Heart left ventricle (tissue), 16 donors: ENCODE measurements around the gene ATP6V0C. TPM values are rescaled to one million over a fixed set of nuclear protein-coding genes. Genes with fewer than 3 reads are reported as not detected.
A peak's percentile ranks its signal among the peaks of the same experiment; 100 is the strongest.

Source experiments
- ATAC-seq, 4 donors: fragments of 200-7000 bp; cut with Tn5 transposase; one replicate each; pipeline ENCODE4 v1.9.1; 2020 to 2022; ENCODE audit warnings: moderate library complexity in 4 of 4, mild to moderate bottlenecking in 3 of 4, moderate number of reproducible peaks in 1 of 4
- DNase-seq, 5 donors: peaks; one replicate each; pipeline ENCODE4 v3.0.0-alpha.2; 2020
- H3K27ac ChIP-seq, 12 donors: fragments of 200-600 bp; sonication (generic) in 4 of 12; one replicate each; pipeline versions ENCODE4 v1.5.0 to v1.8.0; 2016 to 2022; ENCODE audit warnings: mild to moderate bottlenecking in 2 of 12
- H3K27me3 ChIP-seq, 9 donors: fragments of 200-600 bp; sonication (generic) in 2 of 9; one replicate each; pipeline versions ENCODE4 v1.5.1 to v1.8.0; 2016 to 2022; ENCODE audit warnings: mild to moderate bottlenecking in 3 of 9
- H3K36me3 ChIP-seq, 9 donors: fragments of 200-600 bp; sonication (generic) in 2 of 9; one replicate each; pipeline versions ENCODE4 v1.5.0 to v1.8.0; 2018 to 2022; ENCODE audit warnings: mild to moderate bottlenecking in 2 of 9
- H3K4me1 ChIP-seq, 12 donors: fragments of 200-600 bp; sonication (generic) in 4 of 12; one replicate each; pipeline versions ENCODE4 v1.5.0 to v1.8.0; 2016 to 2022; ENCODE audit warnings: mild to moderate bottlenecking in 3 of 12
- H3K4me3 ChIP-seq, 12 donors: fragments of 200-600 bp; sonication (generic) in 4 of 12; one replicate each; pipeline versions ENCODE4 v1.5.0 to v1.8.0; 2017 to 2022; ENCODE audit warnings: mild to moderate bottlenecking in 9 of 12, moderate library complexity in 4 of 12
- H3K9me3 ChIP-seq, 12 donors: fragments of 200-600 bp; sonication (generic) in 4 of 12; one replicate each; pipeline versions ENCODE4 v1.5.0 to v1.8.0; 2016 to 2022; ENCODE audit warnings: mild to moderate bottlenecking in 1 of 12
- POLR2A ChIP-seq, 2 donors: fragments of 450-650 bp; IDR thresholded peaks; one replicate each; pipeline ENCODE4 v1.6.1; 2017; ENCODE audit warnings: antibody characterized with exemption in 2 of 2, mild to moderate bottlenecking in 2 of 2, moderate library complexity in 2 of 2
- WGBS, 4 donors: extraction: QIAGEN DNeasy Blood & Tissue Kit in 2 of 4; methylation state at CpG; one replicate each; pipeline versions ENCODE4 v1.1.5 to v1.1.7; 2013 to 2018; 5-methylcytosine and 5-hydroxymethylcytosine counted together
- intact Hi-C, 10 donors: fragments of 100-400 bp; cut with DNase I; formaldehyde crosslinking; loops; one replicate each; pipeline versions ENCODE4 v1.11.1 to v1.14.2; 2022
- polyA plus RNA-seq, 2 donors: library from polyadenylated mRNA; stranded (reverse); fragments of 200-250 nt; gene quantifications; one replicate each; pipeline ENCODE4 v1.2.3, GENCODE V29; 2013
- total RNA-seq, 9 donors: library from RNA; depleted of rRNA in 2 of 9; stranded (reverse); fragments of >200 nt in 2 of 9; fragmentation: NEBNext Ultra II Directional in 3 of 9; extraction: Animal tissue kit (Norgen Biotek cat#: 25700) in 3 of 9; gene quantifications; one replicate each; pipeline versions ENCODE4 v1.1.0 to v1.2.4, GENCODE V29; 2016 to 2023
- TF ChIP-seq, protein P1 (sequence below), 12 donors: fragments of 200-600 bp; sonication (generic) in 4 of 12; IDR thresholded peaks; one replicate each; pipeline versions ENCODE4 v1.5.0 to v1.8.0; 2018 to 2022; ENCODE audit warnings: antibody characterized with exemption in 12 of 12, mild to moderate bottlenecking in 5 of 12
- donor health status: ischemic (EF 13 %, LVEDD 7.1; RV severe dilation, severe dysfunction).
- donor health status: healthy with polysubstance abuse.
- donor health status: DM: no; HTN: yes; CAD: no.
- donor health status: DM: no; HTN: no; CAD: no.
- donor health status: ischemic (EF 25% LVEDD 6.9; RV normal size, moderate dysfunction).
- donor health status: ischemic (EF 25% LVEDD 5.7; RV mildly dilated, moderate dysfunction).
- donor health status: healthy.
- donor health status: DM: yes; HTN: yes; CAD: no.
- donor health status: ischemic (EF 35%, LVEDD 5.7; RV mildly dilated, moderate dysfunction).
- donor health status: nonischemic (EF 11% LVEDD 7.7; RV severe dilation, severe dysfunction).
- donor health status: DM: yes; HTN: yes; CAD: no.
- donor health status: PGD.
- donor health status: ischemic (EF 29% LVEDD 5.4; RV normal size, mild dysfunction).
- donor health status: nonischemic (EF 23%, LVEDD 6.1; RV moderate dilation, normal function).

Gene ATP6V0C
- total and polyA plus RNA-seq, 11 donors = 61.6 to 232 (median 132) TPM

DNA sequence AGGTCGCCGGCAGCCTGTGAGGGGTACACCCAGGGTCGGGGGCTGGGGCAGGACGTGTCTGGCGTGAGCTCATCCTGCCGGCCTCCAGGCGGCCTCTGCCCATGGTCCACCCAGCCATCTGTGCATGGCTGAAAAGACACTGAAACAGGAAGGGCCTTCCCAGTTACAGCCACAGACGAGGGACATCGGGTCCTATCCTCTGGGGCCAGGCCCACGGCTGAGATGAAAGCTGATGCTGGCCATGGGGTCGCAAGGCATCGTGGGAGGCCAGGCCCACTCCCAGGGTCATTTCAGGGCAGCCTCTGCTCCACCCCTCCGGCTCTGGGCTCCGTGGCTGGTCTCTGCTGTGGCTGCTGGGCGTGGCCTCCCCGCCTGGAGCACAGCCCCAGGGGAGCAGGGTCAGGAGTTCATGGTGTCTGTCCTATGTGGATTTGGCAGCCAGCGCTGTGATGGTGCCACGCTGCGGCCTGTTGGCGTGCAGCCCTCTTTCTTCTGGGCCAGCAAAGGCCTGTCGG, 16.6 kb upstream of the ATP6V0C start:
- WGBS, 4 donors = 21 to 34% (median 27%) methylated on average over 18 to 21 of the region's 21 CpGs
- H3K27ac ChIP-seq = peak overlapping the region in 11 of 12 donors; percentile 13 to 63 (median 52)
- H3K27me3 ChIP-seq = no peaks in the 10 kb centered on the region
- peaks cover 0 to 45% (median 34%) of the 10 kb centered on the region in 12 donors for H3K4me1 ChIP-seq
- no peaks in the 10 kb centered on the region for H3K9me3 ChIP-seq
- peaks cover 0 to 19% (median 3%) of the 10 kb centered on the region in 9 donors for H3K36me3 ChIP-seq
- intact Hi-C loops = loop anchor here in 8 of 10 donors (2.0 to 10.0 kb wide), 7 partner anchors 22 to 302 kb away; partner anchors contain the start of genes ABCA3 (in 1 of the 8), CASKIN1 (in 1 of the 8), CCNF (in 1 of the 8) and TBC1D24 (in 1 of the 8)
- DNase-seq (peak; percentile 79 to 93 (median 89)), ATAC-seq (peak; percentile 45 to 76 (median 72))
- TF ChIP-seq POLR2A (IDR thresholded peaks at IDR 0.05) = no peak
- TF ChIP-seq, protein P1, sequence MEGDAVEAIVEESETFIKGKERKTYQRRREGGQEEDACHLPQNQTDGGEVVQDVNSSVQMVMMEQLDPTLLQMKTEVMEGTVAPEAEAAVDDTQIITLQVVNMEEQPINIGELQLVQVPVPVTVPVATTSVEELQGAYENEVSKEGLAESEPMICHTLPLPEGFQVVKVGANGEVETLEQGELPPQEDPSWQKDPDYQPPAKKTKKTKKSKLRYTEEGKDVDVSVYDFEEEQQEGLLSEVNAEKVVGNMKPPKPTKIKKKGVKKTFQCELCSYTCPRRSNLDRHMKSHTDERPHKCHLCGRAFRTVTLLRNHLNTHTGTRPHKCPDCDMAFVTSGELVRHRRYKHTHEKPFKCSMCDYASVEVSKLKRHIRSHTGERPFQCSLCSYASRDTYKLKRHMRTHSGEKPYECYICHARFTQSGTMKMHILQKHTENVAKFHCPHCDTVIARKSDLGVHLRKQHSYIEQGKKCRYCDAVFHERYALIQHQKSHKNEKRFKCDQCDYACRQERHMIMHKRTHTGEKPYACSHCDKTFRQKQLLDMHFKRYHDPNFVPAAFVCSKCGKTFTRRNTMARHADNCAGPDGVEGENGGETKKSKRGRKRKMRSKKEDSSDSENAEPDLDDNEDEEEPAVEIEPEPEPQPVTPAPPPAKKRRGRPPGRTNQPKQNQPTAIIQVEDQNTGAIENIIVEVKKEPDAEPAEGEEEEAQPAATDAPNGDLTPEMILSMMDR (IDR thresholded peaks at IDR 0.05) = peak in 2 of 12 donors; percentile 11 to 29
- no peak overlapping the region for H3K4me3 ChIP-seq

DNA sequence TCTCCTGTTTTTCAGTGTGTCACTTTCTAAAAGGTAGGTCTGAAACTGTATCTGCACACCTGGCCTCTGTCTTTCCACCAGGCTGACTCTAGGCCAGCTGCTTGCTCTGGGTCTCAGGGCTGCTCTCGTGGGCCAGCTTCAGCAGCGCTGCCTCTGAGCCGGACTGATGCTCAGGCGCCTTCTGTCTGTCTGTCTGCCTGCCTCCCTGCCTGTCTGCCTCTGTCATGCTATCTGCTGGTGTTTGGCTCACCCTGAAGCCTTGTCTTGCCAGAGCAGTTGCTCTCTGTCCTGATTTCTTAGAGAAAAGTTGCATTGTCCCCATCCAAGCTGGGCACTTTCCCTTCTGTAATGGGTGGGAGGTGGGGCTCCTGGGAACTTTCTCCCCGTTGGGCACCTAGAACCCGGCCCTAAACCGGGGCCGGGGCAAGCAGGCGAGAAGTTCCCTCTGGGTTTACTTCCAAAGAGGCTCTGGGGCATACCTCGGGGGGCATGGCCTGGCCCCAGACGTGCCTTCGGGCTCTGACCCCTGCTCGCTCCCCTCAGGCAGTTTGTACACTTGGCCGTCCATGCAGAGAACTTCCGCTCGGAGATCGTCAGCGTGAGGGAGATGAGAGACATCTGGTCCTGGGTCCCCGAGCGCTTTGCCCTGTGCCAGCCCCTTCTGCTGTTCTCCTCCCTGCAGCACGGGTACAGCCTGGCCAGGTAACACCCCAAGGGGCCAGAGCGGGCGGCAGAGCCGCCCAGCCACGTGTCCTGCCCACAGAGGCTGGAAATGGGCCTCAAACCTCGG, 15.9 kb upstream of the ATP6V0C start:
- intact Hi-C loops = loop anchor here in 8 of 10 donors (2.0 to 10.0 kb wide), 7 partner anchors 23 to 303 kb away; partner anchors contain the start of genes ABCA3 (in 1 of the 8), CASKIN1 (in 1 of the 8), CCNF (in 1 of the 8) and TBC1D24 (in 1 of the 8)
- H3K27ac ChIP-seq = peak overlapping the region in 11 of 12 donors; percentile 22 to 63 (median 52)
- TF ChIP-seq, protein P1 (IDR thresholded peaks at IDR 0.05) = no peak
- no peak for TF ChIP-seq POLR2A (IDR thresholded peaks at IDR 0.05)
- no peak overlapping the region for H3K4me3 ChIP-seq
- H3K27me3 ChIP-seq = no peaks in the 10 kb centered on the region
- WGBS, 4 donors = 74 to 82% (median 78%) methylated on average over 15 to 26 of the region's 26 CpGs
- peaks cover 0 to 19% (median 3%) of the 10 kb centered on the region in 9 donors for H3K36me3 ChIP-seq
- peak in 1 of 5 donors; percentile 58 for DNase-seq
- ATAC-seq = no peak
- H3K9me3 ChIP-seq = no peaks in the 10 kb centered on the region
- peaks cover 0 to 50% (median 38%) of the 10 kb centered on the region in 12 donors for H3K4me1 ChIP-seq

DNA sequence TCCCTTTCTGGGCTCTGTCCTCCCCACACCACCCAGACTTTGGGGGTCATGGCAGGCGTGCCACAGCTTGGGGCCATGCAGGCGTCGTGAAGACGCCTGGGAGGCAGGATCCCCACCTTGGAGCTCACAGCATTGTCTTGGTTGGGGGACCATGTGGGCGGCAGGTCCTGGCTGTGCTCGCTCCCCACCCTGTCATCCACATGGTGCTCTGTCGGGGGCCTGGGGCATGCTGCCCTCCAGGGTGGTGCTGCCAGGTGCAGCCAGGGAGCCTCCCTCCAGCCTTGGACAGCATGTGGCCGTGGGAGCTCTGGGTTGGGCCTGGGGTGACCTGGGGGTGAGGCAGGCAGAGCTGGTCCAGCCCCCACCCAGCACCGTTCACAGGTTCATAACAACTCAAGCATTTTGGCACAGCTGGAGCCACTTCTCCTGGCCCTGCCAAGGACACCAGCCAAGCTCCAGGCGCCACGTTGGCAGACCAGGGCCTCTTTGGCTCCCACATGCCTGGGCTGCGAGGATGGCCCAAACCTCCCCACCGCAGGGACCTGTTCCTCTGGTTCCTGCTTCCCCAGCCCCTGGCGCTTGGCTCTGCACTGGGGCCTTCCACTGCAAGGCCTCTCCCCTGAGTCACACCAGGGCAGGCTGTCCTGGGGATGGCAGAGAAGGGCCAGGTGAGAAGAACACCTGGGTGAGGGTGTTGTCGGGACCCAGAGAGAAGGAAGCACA, 15.1 kb upstream of the ATP6V0C start:
- ATAC-seq (peak in 3 of 4 donors; percentile 15 to 31 (median 24)), DNase-seq (peak in 2 of 5 donors; percentile 74 to 77)
- H3K4me3 ChIP-seq = no peak overlapping the region
- no peaks in the 10 kb centered on the region for H3K27me3 ChIP-seq
- WGBS, 4 donors = 67 to 79% (median 78%) methylated on average over 10 to 15 of the region's 15 CpGs
- intact Hi-C loops = loop anchor here in 7 of 10 donors (5.0 to 10.0 kb wide), 6 partner anchors 64 to 304 kb away; partner anchors contain the start of genes ABCA3 (in 1 of the 7), CASKIN1 (in 1 of the 7) and CCNF (in 1 of the 7)
- TF ChIP-seq, protein P1 (IDR thresholded peaks at IDR 0.05) = no peak
- no peak for TF ChIP-seq POLR2A (IDR thresholded peaks at IDR 0.05)
- H3K9me3 ChIP-seq = no peaks in the 10 kb centered on the region
- H3K27ac ChIP-seq = peak overlapping the region in 9 of 12 donors; percentile 22 to 60 (median 46)
- peaks cover 0 to 19% (median 3%) of the 10 kb centered on the region in 9 donors for H3K36me3 ChIP-seq
- peaks cover 0 to 53% (median 42%) of the 10 kb centered on the region in 12 donors for H3K4me1 ChIP-seq
